ENCODE measurements around the gene GAS2L2.

GRCh38 chr17:35709874-35710273 lies 43.2 kb downstream of the GAS2L2 start:
- TF ChIP-seq CTCF (IDR thresholded peaks at IDR 0.05; ENCODE audit: insufficient read depth, low read depth, low read length) (no peak), EZH2 (IDR thresholded peaks at IDR 0.05; ENCODE audit: insufficient read depth, low read length) (no peak)

Measured in astrocyte (in vitro differentiated cells and primary cell).